ENCODE measurements around the gene C1orf105. TPM values are rescaled to one million over a fixed set of nuclear protein-coding genes. Genes with fewer than 3 reads are reported as not detected.

The C1orf105 gene
- total and polyA plus RNA-seq, 2 of the 13 experiments (the other 11 are each of a cell fraction or from before 2014, with no cell fraction given), result 0.15 to 0.45 TPM

DNA sequence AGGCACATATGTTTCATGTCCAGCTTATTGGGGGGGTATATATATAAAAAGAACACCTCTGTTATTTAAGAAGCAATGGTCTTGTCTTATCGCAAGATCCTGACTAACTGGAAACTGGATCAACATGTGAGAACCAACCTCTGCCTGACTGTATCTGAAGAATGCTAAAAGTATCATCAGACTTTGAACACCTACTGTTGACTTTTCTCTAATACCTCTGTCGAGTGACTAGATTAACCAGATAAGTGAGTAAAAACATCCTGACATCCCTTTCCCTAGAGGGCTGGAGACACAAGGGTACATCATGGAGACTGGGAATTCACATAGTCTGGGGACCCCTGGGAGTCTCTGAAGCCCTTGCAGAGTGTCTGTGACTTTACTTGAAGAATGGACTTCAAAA lies 49.7 kb downstream of the C1orf105 start (continued):
- TF ChIP-seq, protein P1, sequence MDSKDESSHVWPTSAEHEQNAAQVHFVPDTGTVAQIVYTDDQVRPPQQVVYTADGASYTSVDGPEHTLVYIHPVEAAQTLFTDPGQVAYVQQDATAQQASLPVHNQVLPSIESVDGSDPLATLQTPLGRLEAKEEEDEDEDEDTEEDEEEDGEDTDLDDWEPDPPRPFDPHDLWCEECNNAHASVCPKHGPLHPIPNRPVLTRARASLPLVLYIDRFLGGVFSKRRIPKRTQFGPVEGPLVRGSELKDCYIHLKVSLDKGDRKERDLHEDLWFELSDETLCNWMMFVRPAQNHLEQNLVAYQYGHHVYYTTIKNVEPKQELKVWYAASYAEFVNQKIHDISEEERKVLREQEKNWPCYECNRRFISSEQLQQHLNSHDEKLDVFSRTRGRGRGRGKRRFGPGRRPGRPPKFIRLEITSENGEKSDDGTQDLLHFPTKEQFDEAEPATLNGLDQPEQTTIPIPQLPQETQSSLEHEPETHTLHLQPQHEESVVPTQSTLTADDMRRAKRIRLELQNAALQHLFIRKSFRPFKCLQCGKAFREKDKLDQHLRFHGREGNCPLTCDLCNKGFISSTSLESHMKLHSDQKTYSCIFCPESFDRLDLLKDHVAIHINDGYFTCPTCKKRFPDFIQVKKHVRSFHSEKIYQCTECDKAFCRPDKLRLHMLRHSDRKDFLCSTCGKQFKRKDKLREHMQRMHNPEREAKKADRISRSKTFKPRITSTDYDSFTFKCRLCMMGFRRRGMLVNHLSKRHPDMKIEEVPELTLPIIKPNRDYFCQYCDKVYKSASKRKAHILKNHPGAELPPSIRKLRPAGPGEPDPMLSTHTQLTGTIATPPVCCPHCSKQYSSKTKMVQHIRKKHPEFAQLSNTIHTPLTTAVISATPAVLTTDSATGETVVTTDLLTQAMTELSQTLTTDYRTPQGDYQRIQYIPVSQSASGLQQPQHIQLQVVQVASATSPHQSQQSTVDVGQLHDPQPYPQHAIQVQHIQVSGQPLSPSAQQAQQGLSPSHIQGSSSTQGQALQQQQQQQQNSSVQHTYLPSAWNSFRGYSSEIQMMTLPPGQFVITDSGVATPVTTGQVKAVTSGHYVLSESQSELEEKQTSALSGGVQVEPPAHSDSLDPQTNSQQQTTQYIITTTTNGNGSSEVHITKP (CRISPR knock-in tag; IDR thresholded peaks at IDR 0.05; ENCODE audit: low read depth), result peak; percentile 70; the same call in 1 of the 2 replicates
- TF ChIP-seq ZSCAN9 (CRISPR knock-in tag; IDR thresholded peaks at IDR 0.05; ENCODE audit: borderline replicate concordance) (peak; percentile 64; the same call in 1 of the 2 replicates), MIXL1 (CRISPR knock-in tag; IDR thresholded peaks at IDR 0.05) (peak; percentile 86), FOXP1 (IDR thresholded peaks at IDR 0.05) (no peak), FOXP1 (CRISPR knock-in tag; IDR thresholded peaks at IDR 0.05) (peak; percentile 74), TSC22D2 (CRISPR knock-in tag; IDR thresholded peaks at IDR 0.05; ENCODE audit: borderline replicate concordance) (no peak), KAT8 (CRISPR knock-in tag; IDR thresholded peaks at IDR 0.05) (peak; percentile 58; the same call in 1 of the 2 replicates), SIX4 (CRISPR knock-in tag; IDR thresholded peaks at IDR 0.05) (peak; percentile 42; the same call in 1 of the 2 replicates), KLF6 (CRISPR knock-in tag; IDR thresholded peaks at IDR 0.05) (peak; percentile 67; the same call in 1 of the 2 replicates), TCF7 (IDR thresholded peaks at IDR 0.05; ENCODE audit: low read depth) (peak; percentile 61; the same call in 1 of the 2 replicates), NFE2L2 (IDR thresholded peaks at IDR 0.05; ENCODE audit: low read length) (no peak), ZNF644 (CRISPR knock-in tag; IDR thresholded peaks at IDR 0.05; ENCODE audit: low read depth) (peak; percentile 85), ZNF431 (CRISPR knock-in tag; IDR thresholded peaks at IDR 0.05; ENCODE audit: borderline replicate concordance, low read depth) (no peak), EP300 (IDR thresholded peaks at IDR 0.05; ENCODE audit: low read depth in 2 of 2, low read length in 2 of 2) (peak; percentile 35 to 90; a peak in 2 of 4 replicates), EP300 (CRISPR knock-in tag; IDR thresholded peaks at IDR 0.05; ENCODE audit: borderline replicate concordance) (peak; percentile 81; the same call in 1 of the 2 replicates), ZNF775 (CRISPR knock-in tag; IDR thresholded peaks at IDR 0.05; ENCODE audit: borderline replicate concordance) (0 out of 2 replicates have a peak, but pooled peaks have one; percentile 23), IKZF5 (CRISPR knock-in tag; IDR thresholded peaks at IDR 0.05) (0 out of 2 replicates have a peak, but pooled peaks have one; percentile 41)
- TF ChIP-seq, protein P2, sequence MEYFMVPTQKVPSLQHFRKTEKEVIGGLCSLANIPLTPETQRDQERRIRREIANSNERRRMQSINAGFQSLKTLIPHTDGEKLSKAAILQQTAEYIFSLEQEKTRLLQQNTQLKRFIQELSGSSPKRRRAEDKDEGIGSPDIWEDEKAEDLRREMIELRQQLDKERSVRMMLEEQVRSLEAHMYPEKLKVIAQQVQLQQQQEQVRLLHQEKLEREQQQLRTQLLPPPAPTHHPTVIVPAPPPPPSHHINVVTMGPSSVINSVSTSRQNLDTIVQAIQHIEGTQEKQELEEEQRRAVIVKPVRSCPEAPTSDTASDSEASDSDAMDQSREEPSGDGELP (IDR thresholded peaks at IDR 0.05; ENCODE audit: borderline replicate concordance, low read depth), result peak; percentile 37; the same call in 1 of the 2 replicates
- TF ChIP-seq, protein P3, sequence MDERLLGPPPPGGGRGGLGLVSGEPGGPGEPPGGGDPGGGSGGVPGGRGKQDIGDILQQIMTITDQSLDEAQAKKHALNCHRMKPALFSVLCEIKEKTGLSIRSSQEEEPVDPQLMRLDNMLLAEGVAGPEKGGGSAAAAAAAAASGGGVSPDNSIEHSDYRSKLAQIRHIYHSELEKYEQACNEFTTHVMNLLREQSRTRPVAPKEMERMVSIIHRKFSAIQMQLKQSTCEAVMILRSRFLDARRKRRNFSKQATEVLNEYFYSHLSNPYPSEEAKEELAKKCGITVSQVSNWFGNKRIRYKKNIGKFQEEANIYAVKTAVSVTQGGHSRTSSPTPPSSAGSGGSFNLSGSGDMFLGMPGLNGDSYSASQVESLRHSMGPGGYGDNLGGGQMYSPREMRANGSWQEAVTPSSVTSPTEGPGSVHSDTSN (CRISPR knock-in tag; IDR thresholded peaks at IDR 0.05), result 0 out of 2 replicates have a peak, but pooled peaks have one; percentile 5
- TF ChIP-seq, protein P4, sequence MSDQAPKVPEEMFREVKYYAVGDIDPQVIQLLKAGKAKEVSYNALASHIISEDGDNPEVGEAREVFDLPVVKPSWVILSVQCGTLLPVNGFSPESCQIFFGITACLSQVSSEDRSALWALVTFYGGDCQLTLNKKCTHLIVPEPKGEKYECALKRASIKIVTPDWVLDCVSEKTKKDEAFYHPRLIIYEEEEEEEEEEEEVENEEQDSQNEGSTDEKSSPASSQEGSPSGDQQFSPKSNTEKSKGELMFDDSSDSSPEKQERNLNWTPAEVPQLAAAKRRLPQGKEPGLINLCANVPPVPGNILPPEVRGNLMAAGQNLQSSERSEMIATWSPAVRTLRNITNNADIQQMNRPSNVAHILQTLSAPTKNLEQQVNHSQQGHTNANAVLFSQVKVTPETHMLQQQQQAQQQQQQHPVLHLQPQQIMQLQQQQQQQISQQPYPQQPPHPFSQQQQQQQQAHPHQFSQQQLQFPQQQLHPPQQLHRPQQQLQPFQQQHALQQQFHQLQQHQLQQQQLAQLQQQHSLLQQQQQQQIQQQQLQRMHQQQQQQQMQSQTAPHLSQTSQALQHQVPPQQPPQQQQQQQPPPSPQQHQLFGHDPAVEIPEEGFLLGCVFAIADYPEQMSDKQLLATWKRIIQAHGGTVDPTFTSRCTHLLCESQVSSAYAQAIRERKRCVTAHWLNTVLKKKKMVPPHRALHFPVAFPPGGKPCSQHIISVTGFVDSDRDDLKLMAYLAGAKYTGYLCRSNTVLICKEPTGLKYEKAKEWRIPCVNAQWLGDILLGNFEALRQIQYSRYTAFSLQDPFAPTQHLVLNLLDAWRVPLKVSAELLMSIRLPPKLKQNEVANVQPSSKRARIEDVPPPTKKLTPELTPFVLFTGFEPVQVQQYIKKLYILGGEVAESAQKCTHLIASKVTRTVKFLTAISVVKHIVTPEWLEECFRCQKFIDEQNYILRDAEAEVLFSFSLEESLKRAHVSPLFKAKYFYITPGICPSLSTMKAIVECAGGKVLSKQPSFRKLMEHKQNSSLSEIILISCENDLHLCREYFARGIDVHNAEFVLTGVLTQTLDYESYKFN (CRISPR knock-in tag; conservative IDR thresholded peaks at IDR 0.05), result peak; percentile 96
- TF ChIP-seq, protein P5, sequence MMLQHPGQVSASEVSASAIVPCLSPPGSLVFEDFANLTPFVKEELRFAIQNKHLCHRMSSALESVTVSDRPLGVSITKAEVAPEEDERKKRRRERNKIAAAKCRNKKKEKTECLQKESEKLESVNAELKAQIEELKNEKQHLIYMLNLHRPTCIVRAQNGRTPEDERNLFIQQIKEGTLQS (CRISPR knock-in tag; IDR thresholded peaks at IDR 0.05), result peak; percentile 38; the same call in 1 of the 2 replicates

Data from HepG2 (cell line).